Fibroblast of lung (primary cell): ENCODE measurements around the gene ARHGEF19. TPM values are rescaled to one million over a fixed set of nuclear protein-coding genes. Genes with fewer than 3 reads are reported as not detected.

ENCODE experiments used
- DNase-seq, 2 donors: peaks; one replicate each; pipeline versions ENCODE4 v3.0.0 to v3.0.0-alpha.2; 2010; ENCODE audit warnings: low read depth in 2 of 2
- H2AFZ ChIP-seq: 2 replicates; pipeline ENCODE4 v1.5.1; 2012; ENCODE audit warnings: low read length, control low read depth, inconsistent platforms
- H3K27ac ChIP-seq: 2 replicates; pipeline ENCODE4 v1.5.1; 2011; ENCODE audit warnings: low read length, control low read depth; ENCODE audit not compliant: insufficient read depth
- H3K27me3 ChIP-seq: 2 replicates; pipeline ENCODE4 v1.5.1; 2011; ENCODE audit warnings: mild to moderate bottlenecking, low read length; ENCODE audit not compliant: control insufficient read depth, insufficient read depth
- H3K36me3 ChIP-seq: 2 replicates; pipeline ENCODE4 v1.5.1; 2011; ENCODE audit warnings: low read length; ENCODE audit not compliant: control insufficient read depth, insufficient read depth
- H3K4me1 ChIP-seq: 2 replicates; pipeline ENCODE4 v1.5.1; 2011; ENCODE audit warnings: low read length; ENCODE audit not compliant: control insufficient read depth, insufficient read depth; ENCODE audit errors: extremely low read depth
- H3K4me2 ChIP-seq: 2 replicates; pipeline ENCODE4 v1.5.1; 2011; ENCODE audit warnings: low read length, control low read depth; ENCODE audit not compliant: insufficient read depth; ENCODE audit errors: extremely low read depth
- H3K4me3 ChIP-seq, 4 experiments: fragments of 200-600 bp in 1 of 4; sonication (generic) in 1 of 4; replicated peaks in 1 of 4; 2 replicates each; pipeline ENCODE4 v1.5.1; 2011 to 2016; ENCODE audit warnings: low read length in 4 of 4, low read depth in 3 of 4, mild to moderate bottlenecking in 3 of 4, control low read depth in 2 of 4, inconsistent platforms in 1 of 4, mixed read lengths in 1 of 4; ENCODE audit not compliant: insufficient read depth in 1 of 4; ENCODE audit errors: control extremely low read depth in 1 of 4
- H3K79me2 ChIP-seq: 2 replicates; pipeline ENCODE4 v1.5.1; 2012; ENCODE audit warnings: mild to moderate bottlenecking, low read length, inconsistent platforms; ENCODE audit not compliant: control insufficient read depth, insufficient read depth
- H3K9ac ChIP-seq: 2 replicates; pipeline ENCODE4 v1.5.1; 2011; ENCODE audit warnings: mild to moderate bottlenecking, low read length, control low read depth; ENCODE audit not compliant: insufficient read depth
- H3K9me3 ChIP-seq: 2 replicates; pipeline ENCODE4 v1.5.1; 2012; ENCODE audit warnings: low read depth, low read length; ENCODE audit not compliant: control insufficient read depth, insufficient read depth
- H4K20me1 ChIP-seq: 2 replicates; pipeline ENCODE4 v1.5.1; 2011; ENCODE audit warnings: low read length; ENCODE audit not compliant: control insufficient read depth, insufficient read depth; ENCODE audit errors: extremely low read depth
- CTCF ChIP-seq, 2 donors: IDR thresholded peaks in 1 of 2; conservative IDR thresholded peaks in 1 of 2; 1 replicate in 1 of 2; 2 replicates in 1 of 2; pipeline ENCODE4 v1.5.1; 2011 to 2012; ENCODE audit warnings: low read length in 2 of 2, control low read depth in 1 of 2, inconsistent platforms in 1 of 2, low read depth in 1 of 2, mild to moderate bottlenecking in 1 of 2
- EZH2 ChIP-seq: IDR thresholded peaks from 2 replicates; pipeline ENCODE4 v1.5.1; 2012; ENCODE audit warnings: low read length, control low read depth, mild to moderate bottlenecking; ENCODE audit errors: missing control alignments
- polyA plus RNA-seq, 2 donors: library from polyadenylated mRNA; depleted of rRNA in 1 of 2; stranded (reverse) in 1 of 2; unstranded in 1 of 2; fragments of >200 nt; gene quantifications; 2 replicates each; pipeline ENCODE4 v1.2.1, GENCODE V29; 2011 to 2012; ENCODE audit warnings: missing spikeins in 1 of 2
- total RNA-seq: library from RNA; depleted of rRNA; stranded (reverse); fragments of >200 nt; gene quantifications from 2 replicates; pipeline ENCODE4 v1.2.1, GENCODE V29; 2014

Gene ARHGEF19
- total and polyA plus RNA-seq, 2 donors (not counting 1 experiment from before 2014, with no cell fraction given): 3.3 TPM

- Histone ChIP-seq H3K27ac (no peak overlapping the region), H4K20me1 (no peaks in the 10 kb centered on the region), H3K9ac (no peak overlapping the region), H2AFZ (no peak overlapping the region), H3K4me1 (peaks cover 7% of the 10 kb centered on the region), H3K4me2 (no peak overlapping the region), H3K4me3 (no peak overlapping the region), H3K27me3 (peaks cover 3% of the 10 kb centered on the region), H3K36me3 (no peaks in the 10 kb centered on the region), H3K9me3 (no peaks in the 10 kb centered on the region), H3K79me2 (no peaks in the 10 kb centered on the region)
- TF ChIP-seq EZH2 (no peak), CTCF (conservative IDR thresholded peaks at IDR 0.05 in 1 of 2, IDR thresholded peaks at IDR 0.05 in 1 of 2; ENCODE audit: low read depth in 1 of 2, low read length in 2 of 2) (no peak)
- DNase-seq: no peak
Observed at GRCh38 chr1:16189921-16190621, 22.4 kb downstream of the ARHGEF19 start.

GRCh38 chr1:16189003-16189402 is 23.4 kb downstream of the ARHGEF19 start:
- no peak overlapping the region for H2AFZ ChIP-seq
- TF ChIP-seq CTCF (conservative IDR thresholded peaks at IDR 0.05 in 1 of 2, IDR thresholded peaks at IDR 0.05 in 1 of 2; ENCODE audit: low read depth in 1 of 2, low read length in 2 of 2) (no peak), EZH2 (no peak)
- no peak overlapping the region for H3K4me3 ChIP-seq
- H3K27ac ChIP-seq: no peak overlapping the region
- H3K4me2 ChIP-seq: no peak overlapping the region
- H3K9me3 ChIP-seq: no peaks in the 10 kb centered on the region
- H3K27me3 ChIP-seq: peaks cover 3% of the 10 kb centered on the region
- H3K4me1 ChIP-seq: peaks cover 9% of the 10 kb centered on the region
- no peak overlapping the region for H3K9ac ChIP-seq
- peak in 1 of 2 donors; percentile 41 for DNase-seq
- H3K79me2 ChIP-seq: no peaks in the 10 kb centered on the region
- H4K20me1 ChIP-seq: no peaks in the 10 kb centered on the region
- H3K36me3 ChIP-seq: no peaks in the 10 kb centered on the region

DNA sequence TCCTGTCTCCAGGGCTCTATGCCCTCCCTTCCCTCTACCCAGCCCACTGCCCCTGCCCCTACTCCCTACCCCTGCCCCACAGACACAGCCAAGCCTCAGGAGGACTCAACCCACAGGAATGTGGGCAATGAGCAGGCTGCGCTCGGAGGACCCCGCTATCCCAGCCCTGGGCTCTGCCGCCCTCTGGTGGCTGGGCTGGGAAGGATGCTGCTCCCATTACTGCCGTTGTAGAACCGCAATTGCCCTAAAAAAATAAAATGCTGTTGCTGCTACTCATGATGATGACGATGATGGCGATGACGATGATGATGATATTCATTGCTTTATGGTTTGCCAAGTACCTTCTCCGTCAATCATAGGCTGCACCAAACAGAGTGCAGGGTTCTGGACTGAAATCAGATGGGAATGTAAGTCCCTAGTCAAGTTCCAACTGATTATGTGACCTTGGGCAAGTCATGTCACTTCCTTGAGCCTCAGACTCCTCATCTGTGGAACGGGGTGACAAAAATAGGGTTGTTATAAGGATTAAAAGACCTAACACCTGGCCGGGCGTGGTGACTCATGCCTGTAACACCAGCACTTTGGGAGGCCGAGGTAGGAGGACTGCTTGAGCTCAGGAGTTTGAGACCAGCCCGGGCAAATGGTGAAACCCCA is 24.6 kb downstream of the ARHGEF19 start:
- DNase-seq: peak; percentile 73 to 76
- Histone ChIP-seq H2AFZ (no peak overlapping the region), H3K4me2 (no peak overlapping the region)

More for the DNA sequence above, 24.6 kb downstream of the ARHGEF19 start:
- no peaks in the 10 kb centered on the region for H4K20me1 ChIP-seq
- H3K9ac ChIP-seq: no peak overlapping the region
- H3K27me3 ChIP-seq: peaks cover 3% of the 10 kb centered on the region
- H3K36me3 ChIP-seq: no peaks in the 10 kb centered on the region
- H3K79me2 ChIP-seq: no peaks in the 10 kb centered on the region
- no peaks in the 10 kb centered on the region for H3K9me3 ChIP-seq
- H3K4me1 ChIP-seq: peaks cover 9% of the 10 kb centered on the region
- H3K27ac ChIP-seq: no peak overlapping the region
- TF ChIP-seq EZH2: no peak
- TF ChIP-seq CTCF (conservative IDR thresholded peaks at IDR 0.05 in 1 of 2, IDR thresholded peaks at IDR 0.05 in 1 of 2; ENCODE audit: low read depth in 1 of 2, low read length in 2 of 2): peak; percentile 94 to 98
- no peak overlapping the region for H3K4me3 ChIP-seq
